Measurements from ENCODE around the gene IL22RA1.

- TF ChIP-seq, protein P1, sequence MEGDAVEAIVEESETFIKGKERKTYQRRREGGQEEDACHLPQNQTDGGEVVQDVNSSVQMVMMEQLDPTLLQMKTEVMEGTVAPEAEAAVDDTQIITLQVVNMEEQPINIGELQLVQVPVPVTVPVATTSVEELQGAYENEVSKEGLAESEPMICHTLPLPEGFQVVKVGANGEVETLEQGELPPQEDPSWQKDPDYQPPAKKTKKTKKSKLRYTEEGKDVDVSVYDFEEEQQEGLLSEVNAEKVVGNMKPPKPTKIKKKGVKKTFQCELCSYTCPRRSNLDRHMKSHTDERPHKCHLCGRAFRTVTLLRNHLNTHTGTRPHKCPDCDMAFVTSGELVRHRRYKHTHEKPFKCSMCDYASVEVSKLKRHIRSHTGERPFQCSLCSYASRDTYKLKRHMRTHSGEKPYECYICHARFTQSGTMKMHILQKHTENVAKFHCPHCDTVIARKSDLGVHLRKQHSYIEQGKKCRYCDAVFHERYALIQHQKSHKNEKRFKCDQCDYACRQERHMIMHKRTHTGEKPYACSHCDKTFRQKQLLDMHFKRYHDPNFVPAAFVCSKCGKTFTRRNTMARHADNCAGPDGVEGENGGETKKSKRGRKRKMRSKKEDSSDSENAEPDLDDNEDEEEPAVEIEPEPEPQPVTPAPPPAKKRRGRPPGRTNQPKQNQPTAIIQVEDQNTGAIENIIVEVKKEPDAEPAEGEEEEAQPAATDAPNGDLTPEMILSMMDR (IDR thresholded peaks at IDR 0.05): no peak
- no peak for TF ChIP-seq EZH2 (IDR thresholded peaks at IDR 0.05)
These were observed 16.3 kb downstream of the IL22RA1 start for GRCh38 chr1:24126672-24127023.
